G401.6 (cell line): ENCODE results near the gene CA9.
A peak's percentile ranks its signal among the peaks of the same experiment; 100 is the strongest.
"Not testable (repeated sequence)": the region's sequence is repeated elsewhere in the genome, so short reads cannot be mapped to it uniquely, and the experiment has no call there.

Source experiments
- FAIRE-seq: peaks from 2 replicates; lab custom pipeline; 2012; peaks lifted over from hg19 to GRCh38; lab: Jason Lieb, UNC

The CA9 gene

GRCh38 chr9:35673132-35674024 is at the start of gene CA9:
Gene CA9 (plus strand): TSS chr9:35673928. CDS start chr9:35673960, 32 bp downstream.
- no peak for FAIRE-seq

GRCh38 chr9:35627575-35627974 is 46.2 kb upstream of the CA9 start:
- no peak for FAIRE-seq

- FAIRE-seq: no peak
These were observed 45.2 kb upstream of the CA9 start for GRCh38 chr9:35628389-35628991.

- FAIRE-seq: no peak
These were observed 44.1 kb upstream of the CA9 start for GRCh38 chr9:35629597-35629996.

GRCh38 chr9:35635730-35636129 is 38.0 kb upstream of the CA9 start:
- no peak for FAIRE-seq

- no peak for FAIRE-seq
These were observed 37.4 kb upstream of the CA9 start for GRCh38 chr9:35636135-35636876.

- FAIRE-seq: not testable (repeated sequence)
These were observed 36.9 kb upstream of the CA9 start for GRCh38 chr9:35636877-35637246.

GRCh38 chr9:35637427-35637955 is 36.2 kb upstream of the CA9 start:
- FAIRE-seq: not testable (repeated sequence)

GRCh38 chr9:35638751-35639150 is 35.0 kb upstream of the CA9 start:
- not testable (repeated sequence) for FAIRE-seq

GRCh38 chr9:35639225-35639624 is 34.5 kb upstream of the CA9 start:
- not testable (repeated sequence) for FAIRE-seq

- FAIRE-seq: no peak
These were observed 34.1 kb upstream of the CA9 start for GRCh38 chr9:35639631-35640030.

GRCh38 chr9:35640431-35640830 is 33.3 kb upstream of the CA9 start:
- not testable (repeated sequence) for FAIRE-seq

GRCh38 chr9:35641478-35641877 is 32.2 kb upstream of the CA9 start:
- not testable (repeated sequence) for FAIRE-seq

- FAIRE-seq: no peak
These were observed 30.7 kb upstream of the CA9 start for GRCh38 chr9:35643046-35643445.

- not testable (repeated sequence) for FAIRE-seq
These were observed 28.0 kb upstream of the CA9 start for GRCh38 chr9:35645736-35646135.

GRCh38 chr9:35646153-35646532 is 27.6 kb upstream of the CA9 start:
- no peak for FAIRE-seq

- FAIRE-seq: peak; percentile 73
These were observed 27.0 kb upstream of the CA9 start for GRCh38 chr9:35646533-35647265.

- FAIRE-seq: no peak
These were observed 24.0 kb upstream of the CA9 start for GRCh38 chr9:35649431-35650340.

GRCh38 chr9:35650341-35651158 is 23.2 kb upstream of the CA9 start, which contains the start of gene SIT1:
Gene SIT1 (minus strand): TSS chr9:35650931. CDS start chr9:35650853, 78 bp downstream.
- no peak for FAIRE-seq
